ENCODE results near the gene GRIA1.

GRCh38 chr5:153779836-153780235 lies 289.4 kb downstream of the GRIA1 start:
- no peak for TF ChIP-seq CTCF (IDR thresholded peaks at IDR 0.05)
- no peak for TF ChIP-seq POLR2AphosphoS5 (IDR thresholded peaks at IDR 0.05; ENCODE audit: low read depth, low read length)
